Keratinocyte (primary cell): ENCODE measurements around the gene RABGGTA. TPM values are rescaled to one million over a fixed set of nuclear protein-coding genes. Genes with fewer than 3 reads are reported as not detected.

ENCODE experiments used
- DNase-seq: peaks from one replicate; pipeline ENCODE4 v3.0.0-alpha.2; 2011; ENCODE audit warnings: low read depth, missing footprints, low spot score
- FAIRE-seq: peaks from 2 replicates; lab custom pipeline; 2011; peaks lifted over from hg19 to GRCh38; lab: Jason Lieb, UNC
- H2AFZ ChIP-seq: 2 replicates; pipeline ENCODE4 v1.6.0; 2012; ENCODE audit warnings: low read length, control low read depth, inconsistent platforms; ENCODE audit not compliant: control insufficient read depth
- H3K27ac ChIP-seq: 2 replicates; pipeline ENCODE4 v1.5.1; 2011; ENCODE audit warnings: low read length; ENCODE audit not compliant: control insufficient read depth, insufficient read depth
- H3K27me3 ChIP-seq: 3 replicates; pipeline ENCODE4 v1.6.0; 2011; ENCODE audit warnings: low read length; ENCODE audit not compliant: control insufficient read depth, insufficient read depth; ENCODE audit errors: extremely low read depth
- H3K36me3 ChIP-seq, 2 experiments: 2 replicates in 1 of 2; 3 replicates in 1 of 2; pipeline ENCODE4 v1.5.1; 2011; ENCODE audit warnings: low read length in 2 of 2, mild to moderate bottlenecking in 1 of 2; ENCODE audit not compliant: control insufficient read depth in 2 of 2, insufficient read depth in 2 of 2; ENCODE audit errors: extremely low read depth in 1 of 2
- H3K4me1 ChIP-seq: 3 replicates; pipeline ENCODE4 v1.5.1; 2011; ENCODE audit warnings: low read length; ENCODE audit not compliant: control insufficient read depth, insufficient read depth; ENCODE audit errors: extremely low read depth
- H3K4me2 ChIP-seq: 3 replicates; pipeline ENCODE4 v1.6.0; 2011; ENCODE audit warnings: low read depth, low read length; ENCODE audit not compliant: control insufficient read depth, insufficient read depth; ENCODE audit errors: extremely low read depth
- H3K4me3 ChIP-seq, 3 experiments: fragments of 200-600 bp in 1 of 3; sonication (generic) in 1 of 3; 2 replicates in 2 of 3; 3 replicates in 1 of 3; pipeline ENCODE4 v1.5.1; 2011 to 2016; ENCODE audit warnings: low read length in 3 of 3, mild to moderate bottlenecking in 3 of 3, control low read depth in 2 of 3, inconsistent platforms in 1 of 3, low read depth in 1 of 3, mixed read lengths in 1 of 3, mixed run types in 1 of 3, moderate library complexity in 1 of 3; ENCODE audit not compliant: control insufficient read depth in 2 of 3, insufficient read depth in 2 of 3; ENCODE audit errors: extremely low read depth in 1 of 3
- H3K79me2 ChIP-seq: 2 replicates; pipeline ENCODE4 v1.6.0; 2012; ENCODE audit warnings: low read length; ENCODE audit not compliant: control insufficient read depth, insufficient read depth
- H3K9ac ChIP-seq: 3 replicates; pipeline ENCODE4 v1.6.0; 2011; ENCODE audit warnings: low read length; ENCODE audit not compliant: control insufficient read depth, insufficient read depth; ENCODE audit errors: extremely low read depth
- H3K9me1 ChIP-seq: 3 replicates; pipeline ENCODE4 v1.6.0; 2011; ENCODE audit warnings: low read length; ENCODE audit not compliant: control insufficient read depth, insufficient read depth; ENCODE audit errors: extremely low read depth
- H3K9me3 ChIP-seq: 2 replicates; pipeline ENCODE4 v1.5.1; 2012; ENCODE audit warnings: low read depth, low read length; ENCODE audit not compliant: control insufficient read depth
- H4K20me1 ChIP-seq: 3 replicates; pipeline ENCODE4 v1.6.0; 2011; ENCODE audit warnings: low read length; ENCODE audit not compliant: control insufficient read depth, insufficient read depth; ENCODE audit errors: extremely low read depth
- EZH2 ChIP-seq: IDR thresholded peaks from one replicate; pipeline ENCODE4 v1.6.1; 2012; ENCODE audit warnings: inconsistent platforms, mild to moderate bottlenecking, low read length, moderate library complexity
- dilution Hi-C: fragments of 300-500 bp; cut with MboI; formaldehyde crosslinking; loops from one replicate; pipeline ENCODE4 v1.7.0; 2020; ENCODE audit warnings: low sequenced_read_pairs; ENCODE audit not compliant: extremely low pct_ligation_motif_present
- polyA plus RNA-seq, 5 experiments: library from polyadenylated mRNA; depleted of rRNA in 3 of 5; stranded (reverse) in 3 of 5; stranded (forward) in 1 of 5; unstranded in 1 of 5; fragments of >200 nt; gene quantifications; 1 replicate in 1 of 5; 2 replicates in 3 of 5; 3 replicates in 1 of 5; pipeline versions ENCODE4 v1.2.1 to v1.2.3, GENCODE V29; 2011 to 2012; ENCODE audit warnings: missing spikeins in 2 of 5, low read depth in 1 of 5, low replicate concordance in 1 of 5
- TF ChIP-seq, protein P1 (sequence below), 3 experiments: IDR thresholded peaks in 1 of 3; conservative IDR thresholded peaks in 1 of 3; optimal IDR thresholded peaks in 1 of 3; 2 replicates in 2 of 3; 3 replicates in 1 of 3; pipeline versions ENCODE3 to v1.5.1; 2011; ENCODE audit warnings: low read length in 3 of 3, mild to moderate bottlenecking in 3 of 3, moderate library complexity in 2 of 3, control low read depth in 1 of 3, inconsistent platforms in 1 of 3; ENCODE audit not compliant: insufficient read depth in 2 of 3; ENCODE audit errors: extremely low read depth in 1 of 3

The RABGGTA gene
- polyA plus RNA-seq, 1 donor (not counting 4 experiments of a cell fraction or from before 2014, with no cell fraction given) = 29.0 TPM

DNA sequence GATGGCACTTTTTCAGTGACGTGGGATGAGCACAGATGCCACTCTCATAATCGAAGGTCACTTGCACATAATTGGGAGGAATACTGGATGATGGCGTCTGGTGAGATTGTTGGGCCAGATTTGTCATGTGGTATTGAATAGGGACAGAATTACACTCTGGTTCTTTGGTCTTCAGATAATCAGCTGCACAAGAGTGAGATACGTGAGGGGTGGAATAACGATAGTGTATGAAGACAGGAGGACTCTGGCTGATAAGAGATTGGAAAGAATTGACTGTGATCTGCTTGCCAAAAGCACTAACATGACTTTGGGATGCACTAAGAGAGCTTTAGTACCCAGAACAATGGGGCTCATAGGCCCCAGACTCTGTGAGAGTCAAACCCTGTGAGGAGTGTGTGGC is 7.0 kb upstream of the RABGGTA start:
- Histone ChIP-seq H3K4me1 (peaks cover 29% of the 10 kb centered on the region), H3K9me3 (no peaks in the 10 kb centered on the region), H2AFZ (no peak overlapping the region), H3K27ac (no peak overlapping the region), H3K9me1 (no peaks in the 10 kb centered on the region), H3K4me3 (no peak overlapping the region), H3K9ac (no peak overlapping the region), H4K20me1 (no peaks in the 10 kb centered on the region), H3K4me2 (no peak overlapping the region), H3K79me2 (no peaks in the 10 kb centered on the region), H3K27me3 (no peaks in the 10 kb centered on the region), H3K36me3 (no peaks in the 10 kb centered on the region)
- TF ChIP-seq EZH2 = no peak
- TF ChIP-seq, protein P1, sequence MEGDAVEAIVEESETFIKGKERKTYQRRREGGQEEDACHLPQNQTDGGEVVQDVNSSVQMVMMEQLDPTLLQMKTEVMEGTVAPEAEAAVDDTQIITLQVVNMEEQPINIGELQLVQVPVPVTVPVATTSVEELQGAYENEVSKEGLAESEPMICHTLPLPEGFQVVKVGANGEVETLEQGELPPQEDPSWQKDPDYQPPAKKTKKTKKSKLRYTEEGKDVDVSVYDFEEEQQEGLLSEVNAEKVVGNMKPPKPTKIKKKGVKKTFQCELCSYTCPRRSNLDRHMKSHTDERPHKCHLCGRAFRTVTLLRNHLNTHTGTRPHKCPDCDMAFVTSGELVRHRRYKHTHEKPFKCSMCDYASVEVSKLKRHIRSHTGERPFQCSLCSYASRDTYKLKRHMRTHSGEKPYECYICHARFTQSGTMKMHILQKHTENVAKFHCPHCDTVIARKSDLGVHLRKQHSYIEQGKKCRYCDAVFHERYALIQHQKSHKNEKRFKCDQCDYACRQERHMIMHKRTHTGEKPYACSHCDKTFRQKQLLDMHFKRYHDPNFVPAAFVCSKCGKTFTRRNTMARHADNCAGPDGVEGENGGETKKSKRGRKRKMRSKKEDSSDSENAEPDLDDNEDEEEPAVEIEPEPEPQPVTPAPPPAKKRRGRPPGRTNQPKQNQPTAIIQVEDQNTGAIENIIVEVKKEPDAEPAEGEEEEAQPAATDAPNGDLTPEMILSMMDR (optimal IDR thresholded peaks at IDR 0.05 in 1 of 3, IDR thresholded peaks at IDR 0.05 in 1 of 3, conservative IDR thresholded peaks at IDR 0.05 in 1 of 3; ENCODE audit: extremely low read depth in 1 of 3, insufficient read depth in 2 of 3, low read length in 3 of 3) = no peak
- dilution Hi-C loops = no loop called here
- FAIRE-seq = no peak
- DNase-seq = no peak

DNA sequence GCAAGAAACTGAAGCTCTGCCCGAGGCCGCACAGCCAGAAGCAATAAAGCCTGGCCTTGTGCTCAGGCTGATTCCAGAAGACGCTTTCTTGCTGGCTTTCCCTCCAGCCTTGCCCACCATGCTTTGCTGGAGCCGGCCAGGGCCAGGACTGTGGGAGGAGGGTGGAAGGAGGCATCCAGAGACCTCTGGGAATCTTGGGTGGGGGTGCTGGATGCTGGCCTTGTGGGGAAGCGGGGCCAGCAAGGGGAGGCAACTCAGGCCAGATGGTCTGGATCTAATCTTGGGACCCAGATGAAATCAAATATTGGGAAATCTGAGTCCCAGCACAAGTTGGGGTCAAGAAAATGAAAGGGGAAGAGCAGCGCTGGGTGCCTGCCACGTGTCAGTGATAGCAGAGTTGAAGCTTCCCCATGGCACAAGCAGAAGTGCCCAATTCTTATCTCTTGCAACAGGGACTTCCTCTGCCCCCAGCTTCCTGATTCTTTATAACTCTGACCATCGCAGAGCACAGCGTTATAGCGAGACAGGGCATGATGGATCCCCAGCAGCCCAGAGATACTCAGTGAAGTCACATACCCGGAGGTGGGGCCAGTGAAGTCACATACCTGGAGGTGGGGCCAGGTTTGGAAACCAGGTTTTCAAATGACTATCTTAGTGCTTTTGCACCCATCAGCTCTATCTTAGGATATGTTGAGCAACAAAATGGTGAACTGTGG is 6.4 kb upstream of the RABGGTA start:
- Histone ChIP-seq H3K9ac (no peak overlapping the region), H3K27me3 (no peaks in the 10 kb centered on the region), H3K4me2 (no peak overlapping the region), H3K9me1 (no peaks in the 10 kb centered on the region), H3K36me3 (no peaks in the 10 kb centered on the region), H2AFZ (no peak overlapping the region), H3K27ac (no peak overlapping the region), H4K20me1 (no peaks in the 10 kb centered on the region), H3K9me3 (no peaks in the 10 kb centered on the region), H3K79me2 (no peaks in the 10 kb centered on the region), H3K4me3 (no peak overlapping the region), H3K4me1 (peaks cover 36% of the 10 kb centered on the region)
- dilution Hi-C loops = no loop called here
- TF ChIP-seq, protein P1 (optimal IDR thresholded peaks at IDR 0.05 in 1 of 3, IDR thresholded peaks at IDR 0.05 in 1 of 3, conservative IDR thresholded peaks at IDR 0.05 in 1 of 3; ENCODE audit: extremely low read depth in 1 of 3, insufficient read depth in 2 of 3, low read length in 3 of 3) = no peak
- no peak for TF ChIP-seq EZH2
- FAIRE-seq (no peak), DNase-seq (no peak)
